GM18520 (cell line): ENCODE measurements around the gene UBE2A.

Experiments
- ATAC-seq: cut with Tn5 transposase; IDR thresholded peaks from one replicate; pipeline ENCODE4 v1.9.1; 2021; ENCODE audit not compliant: unreplicated experiment

Gene UBE2A

DNA sequence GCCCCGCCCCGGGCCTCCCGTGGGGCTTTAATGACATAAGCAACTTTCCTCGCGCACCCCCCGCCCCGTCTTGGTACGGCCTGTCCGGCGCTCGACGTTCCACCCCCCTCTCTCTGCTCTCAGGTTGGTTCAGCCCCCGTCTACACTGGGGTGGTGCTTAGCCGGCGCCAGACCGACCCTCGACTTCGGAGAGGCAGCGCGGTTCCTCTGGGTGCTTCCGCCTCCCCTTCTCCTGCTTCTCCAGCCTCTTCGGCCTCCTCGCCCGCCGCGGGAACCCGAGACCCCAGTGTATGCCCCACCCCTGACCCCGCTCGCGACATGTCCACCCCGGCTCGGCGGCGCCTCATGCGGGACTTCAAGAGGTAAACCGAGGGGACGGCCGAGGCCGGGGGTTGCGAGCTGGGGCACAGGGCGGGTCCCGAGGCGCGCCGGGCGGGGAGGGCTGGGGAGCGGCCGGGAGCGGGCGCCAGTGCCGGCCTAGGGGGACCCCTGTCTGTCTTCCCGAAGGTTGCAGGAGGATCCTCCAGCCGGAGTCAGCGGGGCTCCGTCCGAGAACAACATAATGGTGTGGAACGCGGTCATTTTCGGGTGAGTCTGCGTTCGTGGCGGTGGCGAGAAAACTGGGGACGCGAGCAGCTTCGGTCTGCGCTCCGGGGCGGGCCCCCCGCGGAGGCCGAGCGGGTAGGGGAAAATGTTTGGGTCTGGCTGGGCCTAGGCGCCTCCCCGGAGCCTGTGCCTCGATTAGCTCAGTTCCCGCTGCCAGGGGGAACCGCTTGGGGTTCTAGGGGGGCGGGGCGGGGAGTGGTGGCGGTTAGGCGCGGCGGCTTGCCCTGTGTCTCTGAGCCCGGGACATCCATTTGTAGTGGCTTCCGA lies at the start of gene UBE2A:
TSS of gene UBE2A (plus strand) at position 170 of the 873 bp plus-strand sequence. CDS start at position 319, 149 bp downstream.
- ATAC-seq, result peak; percentile 68

DNA sequence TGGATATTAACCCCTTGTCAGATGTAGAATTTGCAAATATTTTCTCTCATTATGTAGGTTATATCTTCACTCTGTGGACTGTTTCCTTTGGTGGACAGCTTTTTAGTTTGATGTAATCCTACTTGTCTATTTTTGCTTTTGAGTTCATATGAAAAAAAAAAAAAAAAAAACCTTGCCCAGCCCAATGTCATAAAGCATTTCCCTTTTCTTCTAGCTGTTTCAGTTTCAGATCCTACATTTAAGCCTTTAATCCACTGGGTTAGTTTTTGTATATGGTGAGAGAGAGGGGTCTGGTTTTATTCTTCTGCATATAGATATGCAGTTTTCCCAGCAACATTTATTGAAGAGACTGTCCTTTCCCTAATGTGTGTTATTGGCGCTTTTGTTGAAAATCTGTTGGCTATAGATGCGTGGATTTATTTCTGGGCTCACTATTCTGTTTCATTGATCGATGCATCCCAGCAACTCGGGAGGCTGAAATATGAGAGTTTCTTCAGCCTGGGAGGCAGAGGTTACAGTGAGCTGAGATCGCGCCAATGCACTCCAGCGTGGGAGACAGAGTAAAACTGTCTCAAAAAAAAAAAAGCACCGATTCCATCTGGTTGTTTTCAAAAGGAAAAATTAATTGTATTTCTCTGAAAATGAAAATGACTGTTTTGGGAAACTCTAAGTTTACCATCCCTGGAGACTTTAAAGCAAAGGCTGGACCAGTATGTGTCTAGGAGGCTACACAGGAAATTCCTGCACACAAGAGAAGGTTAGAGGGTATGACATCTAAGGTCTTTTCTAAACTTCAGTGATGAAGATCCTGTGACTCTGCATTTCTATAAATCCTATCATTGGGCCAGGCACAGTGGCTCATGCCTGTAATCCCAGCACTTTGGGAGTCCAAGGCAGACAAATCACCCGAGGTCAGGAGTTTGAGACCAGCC lies 44.8 kb upstream of the UBE2A start:
- no peak for ATAC-seq

DNA sequence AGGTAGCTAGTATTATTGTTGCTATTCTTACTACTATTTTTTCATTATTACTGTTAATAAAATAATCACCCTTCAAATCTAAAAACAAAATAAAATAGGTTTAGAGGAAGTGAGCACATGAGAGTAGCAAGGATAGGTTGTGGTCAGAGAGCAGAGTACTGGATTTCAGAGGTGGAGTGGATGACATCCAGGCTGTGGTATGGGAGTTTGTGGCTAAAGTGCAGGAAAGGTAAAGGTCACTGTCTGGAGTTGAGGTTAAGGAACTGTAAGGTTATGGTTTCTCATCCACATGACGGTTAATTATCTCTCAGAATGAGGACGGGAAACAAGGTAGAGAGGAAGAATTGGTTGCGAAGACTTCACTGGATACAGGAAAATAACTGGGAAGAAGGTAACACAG lies 36.9 kb upstream of the UBE2A start:
- ATAC-seq, result no peak

DNA sequence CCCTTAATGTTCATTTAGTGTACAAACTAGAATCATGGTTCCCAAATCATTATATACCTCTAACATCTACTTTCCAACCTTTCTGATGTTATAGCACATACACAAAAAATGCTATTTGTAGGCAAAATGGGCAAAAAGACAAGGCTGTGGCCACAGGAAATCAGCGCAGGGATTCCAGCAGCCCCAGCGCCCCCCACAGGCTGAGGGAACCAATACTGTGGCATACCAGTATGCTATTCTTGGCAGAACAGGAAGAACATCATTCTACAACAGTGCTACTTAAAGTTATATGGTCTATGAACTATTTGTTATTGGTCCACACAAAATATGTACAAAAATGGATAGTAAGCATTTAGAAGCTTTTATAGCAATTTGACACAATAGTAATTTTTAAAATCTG lies 34.5 kb upstream of the UBE2A start:
- no peak for ATAC-seq

DNA sequence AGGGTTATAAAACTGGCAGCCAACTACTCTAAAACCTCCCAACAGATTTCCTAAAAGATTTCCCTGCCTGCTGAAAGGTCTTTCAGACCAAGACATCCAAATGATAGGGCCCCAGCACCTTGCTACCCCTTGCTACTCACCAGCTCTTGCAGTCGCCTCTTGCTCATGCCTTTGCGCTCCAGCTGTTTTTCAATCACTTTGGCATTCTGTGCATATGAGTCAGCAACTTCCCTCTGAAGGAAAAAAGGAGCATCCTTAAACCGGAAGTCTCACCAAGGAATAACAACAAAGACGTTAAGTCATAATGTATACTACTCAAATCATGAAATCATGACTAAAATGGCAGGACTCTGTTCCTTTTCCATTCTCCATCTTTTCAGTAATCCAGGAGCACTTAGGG lies 33.2 kb upstream of the UBE2A start:
- ATAC-seq, result no peak

DNA sequence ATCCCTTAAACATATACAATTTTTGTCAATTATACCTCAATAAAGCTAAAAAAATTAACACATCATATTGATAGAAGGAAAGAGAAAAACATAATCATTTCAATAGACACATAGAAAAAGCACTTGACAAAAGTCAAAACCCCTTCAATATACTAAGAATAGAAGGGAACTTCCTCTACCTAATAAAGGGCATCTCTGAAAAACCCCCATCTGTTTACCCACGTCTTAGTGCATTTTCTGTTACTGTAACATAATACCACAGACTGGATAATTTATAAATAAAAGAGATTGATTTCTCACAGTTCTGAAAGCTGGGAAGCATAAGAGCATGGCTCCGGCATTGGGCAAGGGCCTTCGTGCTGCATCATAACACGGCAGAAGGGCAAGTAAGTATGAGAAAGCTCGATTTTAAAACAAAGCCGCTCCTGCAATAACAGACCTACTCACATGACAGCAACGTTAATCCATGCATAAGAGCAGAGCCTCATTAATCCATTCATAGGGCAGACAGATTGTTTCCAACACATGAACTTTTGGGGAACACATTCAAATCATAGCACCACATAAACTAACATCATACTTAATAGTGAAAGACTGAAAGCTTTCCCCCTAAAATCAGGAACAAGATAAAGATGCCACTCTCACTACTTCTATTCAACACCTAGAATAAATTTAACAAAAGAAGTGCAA lies 24.9 kb upstream of the UBE2A start:
- peak; percentile 56 for ATAC-seq

DNA sequence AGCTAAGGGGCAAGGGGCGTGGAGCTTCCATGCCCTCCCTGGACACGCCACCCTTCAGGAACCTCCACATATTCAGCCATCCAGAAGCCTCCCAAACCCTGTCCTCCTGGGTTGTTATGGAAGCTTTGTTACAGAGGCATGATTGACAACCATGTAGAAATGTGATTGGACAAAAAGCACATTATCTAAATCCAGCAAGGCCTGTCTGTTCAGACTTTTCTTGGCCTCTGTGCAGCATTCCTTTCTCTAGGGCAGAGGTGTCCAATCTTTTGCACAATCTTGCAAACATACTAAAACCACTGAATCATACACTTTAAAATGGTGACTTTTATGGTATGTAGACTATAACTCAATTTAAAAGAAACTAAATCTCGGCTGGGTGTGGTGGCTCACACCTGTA lies 21.9 kb upstream of the UBE2A start:
- no peak for ATAC-seq

DNA sequence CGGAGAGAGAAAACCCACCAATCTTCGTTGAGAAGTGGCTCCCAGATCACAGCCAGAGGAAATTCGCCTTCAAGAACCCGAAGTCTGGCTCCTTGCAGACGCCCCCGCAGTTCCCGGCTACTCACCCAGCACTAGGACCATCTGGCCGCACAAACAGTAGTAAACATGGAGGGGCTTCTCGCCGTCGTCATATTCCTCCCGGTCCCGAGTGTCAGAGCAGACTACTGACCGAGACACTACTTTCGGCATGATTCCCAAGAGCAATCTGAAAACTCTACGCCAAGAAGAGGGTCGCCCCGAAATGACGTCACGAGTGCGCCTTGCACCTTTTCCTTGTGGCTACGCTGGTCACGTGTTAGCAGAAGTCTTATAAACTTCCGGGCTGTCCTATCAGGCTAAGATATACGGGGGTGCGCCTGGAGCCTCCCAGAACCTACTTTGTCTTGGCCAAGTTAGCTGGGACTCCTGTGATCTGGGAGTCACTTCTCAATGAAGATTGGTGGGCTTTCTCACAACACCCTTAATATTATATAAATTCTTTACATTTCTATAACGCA lies 9.2 kb upstream of the UBE2A start, which contains the start of gene STEEP1:
TSS of gene STEEP1 (minus strand) at position 303 of the 557 bp plus-strand sequence. CDS start at position 249, 54 bp downstream.
- ATAC-seq, result peak; percentile 64

DNA sequence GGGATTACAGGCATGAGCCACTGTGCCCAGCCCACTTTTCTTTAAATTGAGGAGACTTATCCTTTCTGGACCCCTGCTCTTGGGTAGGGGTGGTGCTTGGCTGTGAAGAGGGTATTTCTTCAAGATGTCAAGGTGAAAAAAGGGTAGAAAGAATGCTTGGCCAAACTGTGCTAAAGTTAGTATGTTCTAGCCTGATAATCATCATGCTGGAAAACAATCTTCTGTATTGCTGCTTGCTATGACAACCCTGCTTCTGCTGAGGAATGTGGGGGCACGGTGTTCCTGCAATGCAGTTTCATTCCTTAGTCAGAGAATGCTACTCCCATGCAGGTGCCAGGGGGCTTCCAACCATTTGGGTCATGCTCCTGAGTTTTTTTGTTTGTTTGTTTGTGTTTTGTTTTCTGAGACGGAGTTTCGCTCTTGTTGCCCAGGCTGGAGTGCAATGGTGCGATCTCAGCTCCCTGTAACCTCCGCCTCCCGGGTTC lies 4.0 kb upstream of the UBE2A start:
- no peak for ATAC-seq

DNA sequence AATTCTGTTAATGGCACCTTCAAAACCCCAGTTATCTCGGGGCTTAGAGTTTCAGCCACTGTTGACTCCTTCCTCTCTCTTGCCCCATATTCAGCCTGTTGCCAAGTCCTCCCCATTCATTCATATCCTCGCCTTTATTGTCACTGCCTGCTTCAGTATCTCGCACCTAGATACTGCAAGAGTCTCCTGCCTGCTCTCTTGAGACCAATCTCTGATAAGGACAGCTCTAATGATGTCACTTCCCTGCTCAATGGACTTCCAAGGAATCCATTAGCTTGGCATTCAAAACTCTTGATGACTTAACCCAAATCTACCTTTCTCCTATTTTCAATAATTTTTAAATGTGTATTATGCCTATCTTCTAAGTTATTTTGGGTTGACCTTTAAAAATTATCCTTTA lies 1.1 kb upstream of the UBE2A start:
- ATAC-seq, result no peak

DNA sequence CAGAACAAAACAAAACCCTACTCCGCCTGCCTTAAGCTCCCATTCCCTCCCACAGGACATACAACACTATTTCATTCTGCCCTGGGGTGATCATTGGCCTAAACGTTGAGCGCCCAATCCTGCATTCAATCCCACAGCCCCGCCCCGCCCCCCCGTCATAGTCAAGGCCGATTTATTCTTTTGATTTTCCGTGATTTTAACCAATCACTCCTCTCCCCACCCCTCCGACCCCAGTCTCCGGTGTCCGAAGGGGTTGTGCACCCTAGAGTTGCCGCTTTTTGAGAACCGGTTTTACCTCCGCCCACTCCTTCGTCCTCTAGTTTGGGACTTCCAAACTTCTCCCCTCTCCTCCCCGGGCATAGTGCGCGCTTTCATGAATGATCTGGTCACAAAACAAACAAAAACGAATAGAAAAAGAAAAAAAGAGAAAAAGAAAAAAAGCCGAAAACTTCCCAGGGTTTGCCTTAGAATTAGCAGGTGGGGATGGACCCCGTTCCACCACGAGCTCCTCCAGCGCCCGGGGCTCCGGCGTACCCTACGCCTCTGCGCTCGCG lies 446 bp upstream of the UBE2A start:
- peak; percentile 78 for ATAC-seq

DNA sequence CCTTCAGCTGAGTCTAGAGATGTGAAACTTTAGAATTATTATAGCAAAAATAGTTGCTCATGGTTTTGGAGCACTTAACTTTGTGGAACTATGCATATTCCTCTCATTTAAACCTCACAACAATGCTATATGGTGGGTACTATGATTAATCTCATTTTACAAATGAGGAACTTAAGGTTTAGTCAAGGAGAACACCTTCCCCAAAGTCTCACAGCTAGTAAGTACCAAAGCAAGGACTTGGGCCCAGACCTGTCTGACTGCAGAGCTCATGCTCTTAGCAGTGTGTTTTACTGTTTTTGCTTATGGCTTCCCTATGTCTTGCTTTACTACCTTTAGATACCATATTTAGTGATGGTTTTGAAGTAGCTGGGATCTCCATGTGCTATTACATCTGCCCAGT lies 5.1 kb downstream of the UBE2A start:
- no peak for ATAC-seq

DNA sequence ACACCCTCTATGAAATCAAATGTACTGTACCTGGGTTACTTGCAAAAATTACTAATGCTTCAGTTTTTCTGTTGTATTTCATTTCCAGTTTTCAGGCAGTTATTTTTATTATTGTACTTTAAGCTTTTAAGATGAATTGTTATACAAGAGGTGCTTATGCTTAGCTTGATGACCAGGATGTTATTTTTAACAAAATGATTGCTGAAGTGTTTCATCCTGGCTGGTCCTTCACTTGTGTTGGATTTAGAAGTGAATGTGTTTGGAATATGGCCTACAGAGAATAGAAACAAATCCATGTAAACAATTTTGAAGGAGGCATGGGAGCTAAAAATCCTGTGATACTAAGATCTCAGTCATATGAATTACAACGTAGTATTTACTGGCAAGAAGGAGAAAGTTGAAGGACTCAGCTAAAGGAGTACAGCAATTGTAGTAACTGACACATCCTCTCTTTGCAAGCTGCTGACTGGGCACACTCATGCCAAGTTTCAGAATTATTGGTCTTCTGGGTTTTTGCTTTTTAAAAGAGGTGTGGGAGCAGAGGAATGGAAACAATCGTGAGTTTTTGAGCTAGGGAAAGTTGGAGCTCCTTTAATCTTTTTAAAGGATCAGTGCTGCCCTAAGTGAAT lies 9.2 kb downstream of the UBE2A start:
- ATAC-seq, result no peak

DNA sequence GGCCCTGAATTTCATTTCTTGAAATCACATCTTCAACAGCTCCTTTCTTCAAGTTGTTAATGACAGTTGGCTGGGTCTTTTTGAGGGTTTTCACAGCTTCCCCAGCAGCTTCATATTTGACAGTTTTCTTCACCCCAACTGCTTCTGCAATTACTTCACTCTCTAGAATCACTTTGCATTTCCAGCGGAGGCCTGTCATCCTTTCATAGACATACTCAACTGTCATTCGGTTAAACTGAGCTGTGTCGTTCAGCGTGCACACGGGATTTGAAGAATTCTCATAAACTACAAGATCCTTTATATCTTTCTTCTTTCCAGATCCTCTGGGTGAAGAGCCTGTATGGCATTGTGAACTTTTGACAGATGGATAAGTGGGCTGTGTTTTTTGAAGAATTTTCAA lies 15.4 kb downstream of the UBE2A start:
- no peak for ATAC-seq

DNA sequence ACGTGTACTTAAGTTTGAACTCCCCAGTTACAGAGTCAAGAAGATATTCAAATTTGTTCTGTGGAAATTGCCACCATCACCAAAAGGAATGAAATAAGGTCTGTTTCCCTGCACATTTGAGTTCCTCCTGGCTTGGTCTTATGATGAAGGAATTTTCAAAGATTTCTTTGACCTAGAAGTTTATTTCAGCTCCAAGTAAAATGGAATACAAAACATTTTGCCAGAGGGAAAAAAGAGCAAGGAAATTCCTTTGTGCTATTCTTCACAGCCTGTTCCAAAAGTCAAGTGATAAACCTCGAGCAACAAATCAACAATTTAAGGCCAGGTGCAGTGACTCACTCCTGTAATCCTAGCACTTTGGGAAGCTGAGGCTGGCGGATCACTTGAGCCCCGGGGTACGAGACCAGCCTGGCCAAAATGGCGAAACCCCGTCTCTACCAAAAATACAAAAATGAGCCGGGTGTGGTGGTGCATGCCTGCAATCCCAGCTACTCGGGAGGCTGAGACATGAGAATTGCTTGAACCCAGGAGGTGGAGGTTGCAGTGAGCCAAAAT lies 28.4 kb downstream of the UBE2A start:
- no peak for ATAC-seq

DNA sequence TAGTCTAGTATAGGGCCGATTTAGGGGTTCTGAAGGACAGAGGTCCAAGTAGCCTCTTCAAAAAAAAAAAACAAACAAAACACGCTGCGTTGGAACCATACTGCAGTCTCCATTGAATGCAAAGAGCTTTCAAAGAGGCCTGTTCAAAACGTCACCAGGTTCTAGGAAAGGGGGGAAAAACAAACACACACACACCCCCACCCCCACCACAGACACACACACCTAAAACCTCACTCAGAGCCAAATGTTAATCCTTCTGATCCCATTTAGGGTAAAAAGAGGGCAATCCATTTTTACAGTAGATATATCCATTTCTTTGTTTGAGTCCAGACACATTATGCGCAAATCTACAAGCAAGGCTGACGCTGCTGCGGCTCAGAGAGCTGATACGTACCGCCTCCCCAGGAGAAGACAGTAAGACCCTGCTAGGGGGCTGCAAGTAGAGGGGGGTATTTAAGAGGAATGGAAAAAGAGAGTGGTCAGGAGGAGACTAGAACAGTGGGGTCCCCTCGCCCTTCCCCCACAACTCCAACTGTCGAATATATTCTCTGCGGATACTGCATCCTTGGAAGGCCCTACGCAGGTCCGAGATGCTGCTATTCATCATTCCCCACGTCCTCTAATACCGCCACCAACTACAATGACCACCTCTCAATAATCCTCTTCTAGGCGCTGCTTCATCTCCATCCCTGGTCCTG lies 30.6 kb downstream of the UBE2A start:
- ATAC-seq, result no peak

DNA sequence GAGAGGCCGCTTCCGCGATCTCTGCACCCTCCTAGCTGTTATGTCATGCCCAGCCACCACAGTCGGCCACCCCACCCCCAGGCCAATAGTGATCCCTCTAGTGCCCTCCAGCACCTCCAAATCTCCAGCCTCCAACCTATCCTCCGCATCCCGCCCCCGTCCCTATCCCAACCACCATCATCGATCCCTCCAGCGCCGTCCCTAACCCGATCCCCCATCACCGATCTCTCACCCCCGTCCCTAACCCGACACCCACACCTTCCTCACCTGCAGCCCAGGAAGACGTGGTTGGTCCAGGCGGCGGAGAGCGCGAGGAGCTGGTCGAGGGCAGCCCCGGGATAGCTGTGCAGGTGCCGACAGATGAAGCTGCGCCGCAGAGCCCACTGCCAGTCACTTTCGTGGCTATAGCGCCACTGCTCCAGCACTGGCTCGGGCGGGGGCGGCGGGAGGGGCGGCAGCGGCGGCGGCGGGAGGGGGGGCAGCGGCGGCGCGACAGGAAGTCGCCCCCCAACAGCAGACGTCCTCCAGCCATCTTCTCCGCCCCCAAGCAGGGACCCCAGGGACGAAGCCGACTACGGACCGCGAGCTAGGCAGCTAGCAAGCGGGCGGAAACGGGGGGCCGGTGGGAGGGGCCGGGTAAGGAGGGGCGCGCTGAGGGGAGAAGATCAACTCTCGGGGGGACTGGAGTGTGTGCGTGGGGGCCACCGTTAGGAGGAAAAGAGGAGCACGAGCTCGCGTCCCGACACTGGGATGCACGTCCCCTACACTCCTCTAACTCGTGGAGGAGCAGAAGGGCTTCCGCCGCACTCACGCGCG lies 31.3 kb downstream of the UBE2A start:
- no peak for ATAC-seq
